Trophoblast cell (in vitro differentiated cells and primary cell): ENCODE data around the gene ZBTB34.

Experiments
- DNase-seq, 2 donors: peaks; one replicate each; pipeline ENCODE4 v3.0.0-alpha.2; 2016
- H2AFZ ChIP-seq: 2 replicates; pipeline ENCODE4 v1.6.1; 2013; ENCODE audit warnings: low read length, moderate library complexity, mild to moderate bottlenecking; ENCODE audit not compliant: insufficient read depth, poor library complexity
- H2AK5ac ChIP-seq: 2 replicates; pipeline ENCODE4 v1.6.1; 2013; ENCODE audit warnings: mild to moderate bottlenecking, low read length
- H2BK120ac ChIP-seq: 2 replicates; pipeline ENCODE4 v1.6.1; 2013; ENCODE audit warnings: low read length, mild to moderate bottlenecking, moderate library complexity; ENCODE audit not compliant: insufficient read depth, poor library complexity
- H2BK12ac ChIP-seq: 2 replicates; pipeline ENCODE4 v1.6.1; 2013; ENCODE audit warnings: mild to moderate bottlenecking, low read length, moderate library complexity
- H2BK5ac ChIP-seq: 2 replicates; pipeline ENCODE4 v1.6.1; 2013; ENCODE audit warnings: low read length, low read depth, moderate library complexity, mild to moderate bottlenecking; ENCODE audit not compliant: poor library complexity
- H3K14ac ChIP-seq: 2 replicates; pipeline ENCODE4 v1.6.1; 2013; ENCODE audit warnings: mild to moderate bottlenecking, low read length
- H3K18ac ChIP-seq: 2 replicates; pipeline ENCODE4 v1.6.1; 2013; ENCODE audit warnings: mild to moderate bottlenecking, low read length
- H3K23ac ChIP-seq: 2 replicates; pipeline ENCODE4 v1.6.1; 2013; ENCODE audit warnings: low read length
- H3K27ac ChIP-seq: 2 replicates; pipeline ENCODE4 v1.5.1; 2013; ENCODE audit warnings: low read depth, mild to moderate bottlenecking, inconsistent platforms, low read length, moderate library complexity
- H3K27me3 ChIP-seq: 2 replicates; pipeline ENCODE4 v1.6.1; 2013; ENCODE audit warnings: inconsistent platforms, mild to moderate bottlenecking, low read length, moderate library complexity; ENCODE audit not compliant: insufficient read depth
- H3K36me3 ChIP-seq, 2 experiments: 1 replicate in 1 of 2; 2 replicates in 1 of 2; pipeline ENCODE4 v1.6.1; 2013; ENCODE audit warnings: low read length in 2 of 2, mild to moderate bottlenecking in 2 of 2, moderate library complexity in 1 of 2; ENCODE audit not compliant: insufficient read depth in 2 of 2, control insufficient read depth in 1 of 2
- H3K4ac ChIP-seq: 2 replicates; pipeline ENCODE4 v1.6.1; 2013; ENCODE audit warnings: low read depth, mild to moderate bottlenecking, low read length, moderate library complexity
- H3K4me1 ChIP-seq, 2 experiments: 1 replicate in 1 of 2; 2 replicates in 1 of 2; pipeline ENCODE4 v1.6.1; 2013; ENCODE audit warnings: low read length in 2 of 2, mild to moderate bottlenecking in 2 of 2, moderate library complexity in 1 of 2; ENCODE audit not compliant: insufficient read depth in 2 of 2, control insufficient read depth in 1 of 2
- H3K4me2 ChIP-seq: 2 replicates; pipeline ENCODE4 v1.6.1; 2013; ENCODE audit warnings: inconsistent platforms, mild to moderate bottlenecking, low read length, moderate library complexity
- H3K4me3 ChIP-seq: 2 replicates; pipeline ENCODE4 v1.5.1; 2013; ENCODE audit warnings: mild to moderate bottlenecking, low read depth, low read length, inconsistent platforms
- H3K79me1 ChIP-seq: one replicate; pipeline ENCODE4 v1.6.1; 2013; ENCODE audit warnings: low read length
- H3K79me2 ChIP-seq: 2 replicates; pipeline ENCODE4 v1.6.1; 2013; ENCODE audit warnings: low read length, mild to moderate bottlenecking; ENCODE audit not compliant: control insufficient read depth, insufficient read depth, poor library complexity
- H3K9ac ChIP-seq: 2 replicates; pipeline ENCODE4 v1.6.1; 2013; ENCODE audit warnings: mild to moderate bottlenecking, low read length
- H3K9me3 ChIP-seq: 2 replicates; pipeline ENCODE4 v1.6.1; 2013; ENCODE audit warnings: low read depth, mild to moderate bottlenecking, control low read depth, inconsistent platforms, low read length; ENCODE audit not compliant: insufficient read depth
- H4K12ac ChIP-seq: 2 replicates; pipeline ENCODE4 v1.6.1; 2013; ENCODE audit warnings: low read depth, mild to moderate bottlenecking, low read length, moderate library complexity
- H4K8ac ChIP-seq: 2 replicates; pipeline ENCODE4 v1.6.1; 2013; ENCODE audit warnings: low read depth, mild to moderate bottlenecking, low read length, moderate library complexity
- H4K91ac ChIP-seq: one replicate; pipeline ENCODE4 v1.6.1; 2013; ENCODE audit warnings: low read depth, mild to moderate bottlenecking, low read length, moderate library complexity
- WGBS: extraction: QIAGEN DNeasy Blood & Tissue Kit; methylation state at CpG from one replicate; pipeline ENCODE4 v1.1.7; 2013; ENCODE audit warnings: missing lambda C conversion rate; ENCODE audit not compliant: insufficient read length, insufficient coverage; ENCODE audit errors: extremely low coverage; 5-methylcytosine and 5-hydroxymethylcytosine counted together

ZBTB34 gene

GRCh38 chr9:126880947-126881332, 20.5 kb downstream of the ZBTB34 start:
- Histone ChIP-seq H3K27ac (no peak overlapping the region), H3K4ac (no peak overlapping the region), H3K4me3 (no peak overlapping the region), H3K4me1 (no peaks in the 10 kb centered on the region), H3K79me2 (no peaks in the 10 kb centered on the region), H3K36me3 (peaks cover 25 to 28% of the 10 kb centered on the region in 2 experiments), H4K91ac (no peak overlapping the region), H2AK5ac (no peak overlapping the region), H2AFZ (no peak overlapping the region), H3K27me3 (no peaks in the 10 kb centered on the region), H3K9ac (no peak overlapping the region), H3K23ac (no peak overlapping the region), H3K14ac (no peak overlapping the region), H2BK120ac (no peak overlapping the region), H2BK12ac (no peak overlapping the region), H4K12ac (no peak overlapping the region), H3K9me3 (no peaks in the 10 kb centered on the region), H3K18ac (no peak overlapping the region), H4K8ac (no peak overlapping the region), H2BK5ac (no peak overlapping the region), H3K79me1 (no peaks in the 10 kb centered on the region), H3K4me2 (no peak overlapping the region)
- no CpG with 5 or more reads among the region's 6 CpGs for WGBS
- no peak for DNase-seq

DNA sequence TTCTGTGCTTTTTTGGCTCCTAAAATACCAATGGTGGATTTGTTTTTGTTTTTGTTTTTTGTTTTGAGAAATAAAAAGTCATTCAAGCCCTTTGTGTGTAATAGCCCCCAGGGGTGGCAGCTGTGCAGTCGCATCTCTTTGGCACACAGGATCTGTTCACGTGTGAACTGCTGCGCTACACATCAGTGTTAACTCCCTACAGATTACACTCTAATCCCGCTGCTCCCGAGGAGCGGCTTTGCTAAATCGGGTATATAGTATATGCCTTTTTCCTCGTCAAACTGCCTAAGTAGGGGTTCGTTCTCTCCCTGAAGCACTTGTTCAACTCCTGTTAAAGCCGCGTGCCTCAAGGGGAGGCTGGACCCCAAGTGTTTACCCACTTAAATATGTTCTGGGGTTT, 22.3 kb downstream of the ZBTB34 start:
- Histone ChIP-seq H3K18ac (no peak overlapping the region), H3K4me2 (no peak overlapping the region), H3K14ac (no peak overlapping the region), H3K4me1 (no peaks in the 10 kb centered on the region), H3K9ac (no peak overlapping the region), H3K36me3 (peaks cover 25 to 28% of the 10 kb centered on the region in 2 experiments), H4K8ac (no peak overlapping the region), H2BK5ac (no peak overlapping the region), H3K9me3 (peaks cover 2% of the 10 kb centered on the region), H3K27me3 (no peaks in the 10 kb centered on the region), H3K27ac (no peak overlapping the region), H2BK120ac (no peak overlapping the region), H3K23ac (no peak overlapping the region), H3K79me2 (no peaks in the 10 kb centered on the region), H2AFZ (no peak overlapping the region), H3K79me1 (no peaks in the 10 kb centered on the region), H2AK5ac (no peak overlapping the region), H4K12ac (no peak overlapping the region), H3K4me3 (no peak overlapping the region), H3K4ac (no peak overlapping the region), H4K91ac (no peak overlapping the region), H2BK12ac (no peak overlapping the region)
- WGBS = no CpG with 5 or more reads among the region's 11 CpGs
- no peak for DNase-seq

- H3K4me2 ChIP-seq = no peak overlapping the region
- no peak overlapping the region for H3K9ac ChIP-seq
- no peak overlapping the region for H3K4ac ChIP-seq
- no CpG with 5 or more reads among the region's 15 CpGs for WGBS
- no peak overlapping the region for H3K4me3 ChIP-seq
- no peak overlapping the region for H4K91ac ChIP-seq
- H4K12ac ChIP-seq = no peak overlapping the region
- no peaks in the 10 kb centered on the region for H3K79me2 ChIP-seq
- peaks cover 24 to 25% of the 10 kb centered on the region in 2 experiments for H3K36me3 ChIP-seq
- no peak overlapping the region for H4K8ac ChIP-seq
- no peak overlapping the region for H3K18ac ChIP-seq
- no peak overlapping the region for H3K27ac ChIP-seq
- peaks cover 2% of the 10 kb centered on the region for H3K9me3 ChIP-seq
- H2BK12ac ChIP-seq = no peak overlapping the region
- H3K79me1 ChIP-seq = no peaks in the 10 kb centered on the region
- H3K27me3 ChIP-seq = no peaks in the 10 kb centered on the region
- H3K4me1 ChIP-seq = no peaks in the 10 kb centered on the region
- H3K23ac ChIP-seq = no peak overlapping the region
- H2BK5ac ChIP-seq = no peak overlapping the region
- no peak overlapping the region for H3K14ac ChIP-seq
- no peak overlapping the region for H2AK5ac ChIP-seq
- H2AFZ ChIP-seq = no peak overlapping the region
- H2BK120ac ChIP-seq = no peak overlapping the region
- no peak for DNase-seq
These were observed 23.2 kb downstream of the ZBTB34 start for GRCh38 chr9:126883636-126884035.

DNA sequence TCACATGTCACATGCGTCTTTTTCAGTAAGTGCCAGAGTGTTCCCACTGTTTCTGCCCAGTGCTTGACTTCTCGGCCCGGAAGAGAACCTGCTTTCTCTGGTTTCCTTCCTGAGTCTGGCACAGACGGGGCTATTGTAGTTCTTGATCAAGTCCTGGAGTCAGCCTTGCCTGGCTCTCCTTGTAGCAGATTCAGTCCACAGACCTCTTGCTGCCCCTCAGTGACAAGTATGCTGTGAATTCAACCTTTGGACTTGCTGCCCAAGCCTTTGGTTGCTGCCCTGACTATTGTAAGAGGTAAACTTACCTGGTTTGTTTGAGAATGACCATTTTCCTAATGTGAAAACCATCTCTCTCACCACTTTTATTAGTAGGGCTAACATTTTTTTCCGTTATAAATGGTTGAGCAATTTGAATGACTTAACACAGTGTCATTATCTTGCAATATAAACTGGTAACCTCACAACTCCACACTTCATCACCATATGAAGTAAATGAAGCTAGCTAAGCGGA, 24.7 kb downstream of the ZBTB34 start:
- WGBS = no CpG with 5 or more reads among the region's 6 CpGs
- DNase-seq = no peak
- no peak overlapping the region for H4K8ac ChIP-seq

More for the DNA sequence above, 24.7 kb downstream of the ZBTB34 start:
- Histone ChIP-seq H2BK12ac (no peak overlapping the region), H3K14ac (no peak overlapping the region), H4K91ac (no peak overlapping the region), H3K18ac (no peak overlapping the region), H3K9me3 (peaks cover 2% of the 10 kb centered on the region), H3K36me3 (peaks cover 15% of the 10 kb centered on the region in 2 experiments), H2BK5ac (no peak overlapping the region), H3K27ac (no peak overlapping the region), H3K4me2 (no peak overlapping the region), H3K4me3 (no peak overlapping the region), H3K9ac (no peak overlapping the region), H2BK120ac (no peak overlapping the region), H3K79me2 (no peaks in the 10 kb centered on the region), H3K27me3 (no peaks in the 10 kb centered on the region), H2AK5ac (no peak overlapping the region), H2AFZ (no peak overlapping the region), H3K4ac (no peak overlapping the region), H3K23ac (no peak overlapping the region), H3K79me1 (no peaks in the 10 kb centered on the region), H4K12ac (no peak overlapping the region), H3K4me1 (no peaks in the 10 kb centered on the region)
